ENCODE measurements around the gene TXLNB.
"Not testable (repeated sequence)": the region's sequence is repeated elsewhere in the genome, so short reads cannot be mapped to it uniquely, and the experiment has no call there.

- TF ChIP-seq CTCF (conservative IDR thresholded peaks at IDR 0.05; ENCODE audit: low read depth, low read length); POLR2A (IDR thresholded peaks at IDR 0.05; ENCODE audit: low read depth, low read length); MAFK (IDR thresholded peaks at IDR 0.05; ENCODE audit: low read depth, low read length): not testable (repeated sequence)
Observed at GRCh38 chr6:139212460-139212859, 79.3 kb downstream of the TXLNB start.
